HG03571 (cell line): ENCODE measurements around the gene SCN2A.
"Not testable (repeated sequence)": the region's sequence is repeated elsewhere in the genome, so short reads cannot be mapped to it uniquely, and the experiment has no call there.

Source experiments
- ATAC-seq: cut with Tn5 transposase; IDR thresholded peaks from one replicate; pipeline ENCODE4 v1.9.1; 2021; ENCODE audit not compliant: unreplicated experiment

The SCN2A gene

GRCh38 chr2:165251366-165251765 is 12.2 kb downstream of the SCN2A start:
- ATAC-seq: no peak

- ATAC-seq: no peak
Measured at GRCh38 chr2:165253178-165253577, 14.0 kb downstream of the SCN2A start.

GRCh38 chr2:165256618-165257017 is 17.4 kb downstream of the SCN2A start:
- no peak for ATAC-seq

GRCh38 chr2:165260347-165260746 is 21.1 kb downstream of the SCN2A start:
- ATAC-seq: not testable (repeated sequence)

- no peak for ATAC-seq
Measured at GRCh38 chr2:165268754-165269153, 29.5 kb downstream of the SCN2A start.

- no peak for ATAC-seq
Measured at GRCh38 chr2:165273176-165273575, 34.0 kb downstream of the SCN2A start.

- ATAC-seq: no peak
Measured at GRCh38 chr2:165274698-165275097, 35.5 kb downstream of the SCN2A start.

- ATAC-seq: no peak
Measured at GRCh38 chr2:165275932-165276331, 36.7 kb downstream of the SCN2A start.

GRCh38 chr2:165277295-165277694 is 38.1 kb downstream of the SCN2A start:
- no peak for ATAC-seq

- ATAC-seq: no peak
Measured at GRCh38 chr2:165277860-165278656, 38.8 kb downstream of the SCN2A start.

GRCh38 chr2:165280356-165280755 is 41.1 kb downstream of the SCN2A start:
- ATAC-seq: no peak

GRCh38 chr2:165281387-165281786 is 42.2 kb downstream of the SCN2A start:
- ATAC-seq: no peak

GRCh38 chr2:165283342-165283741 is 44.1 kb downstream of the SCN2A start:
- no peak for ATAC-seq

- ATAC-seq: no peak
Measured at GRCh38 chr2:165287094-165287778, 48.0 kb downstream of the SCN2A start.

- no peak for ATAC-seq
Measured at GRCh38 chr2:165289069-165289468, 49.9 kb downstream of the SCN2A start.

- ATAC-seq: peak; percentile 100
Measured at GRCh38 chr2:165293440-165294420, 54.5 kb downstream of the SCN2A start.

- ATAC-seq: no peak
Measured at GRCh38 chr2:165294912-165295311, 55.7 kb downstream of the SCN2A start.

GRCh38 chr2:165295643-165296042 is 56.4 kb downstream of the SCN2A start:
- no peak for ATAC-seq

- ATAC-seq: no peak
Measured at GRCh38 chr2:165305391-165306096, 66.3 kb downstream of the SCN2A start.

GRCh38 chr2:165307317-165307716 is 68.1 kb downstream of the SCN2A start:
- no peak for ATAC-seq

GRCh38 chr2:165311949-165312348 is 72.7 kb downstream of the SCN2A start:
- ATAC-seq: no peak
